IPS DF 4.7 (cell line): ENCODE measurements around the gene OXA1L.
"Not testable (repeated sequence)": the region's sequence is repeated elsewhere in the genome, so short reads cannot be mapped to it uniquely, and the experiment has no call there.

Experiments
- DNase-seq: peaks from one replicate; pipeline ENCODE4 v3.0.0-alpha.2; 2013; ENCODE audit warnings: low spot score; ENCODE audit errors: extremely low read depth

Gene OXA1L

DNA sequence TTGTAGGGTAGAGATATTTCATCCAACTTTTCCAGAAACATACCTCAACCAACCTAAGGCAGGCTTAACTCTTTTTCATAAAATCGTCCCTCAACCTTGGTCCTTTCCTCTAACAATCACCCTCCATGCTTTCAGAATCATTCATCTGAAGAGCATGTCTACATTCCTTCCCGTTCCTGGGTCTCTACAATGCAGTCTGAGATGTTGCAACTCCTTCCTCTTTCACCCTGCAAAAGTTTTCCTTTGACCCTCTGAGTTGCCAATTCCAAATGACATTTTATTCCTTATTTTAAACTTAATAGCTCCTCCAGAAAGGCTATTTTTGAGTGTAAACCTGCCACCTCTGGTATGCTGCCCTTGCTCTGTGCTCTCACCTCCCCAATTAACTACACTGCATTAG lies 32.0 kb downstream of the OXA1L start:
- no peak for DNase-seq

DNA sequence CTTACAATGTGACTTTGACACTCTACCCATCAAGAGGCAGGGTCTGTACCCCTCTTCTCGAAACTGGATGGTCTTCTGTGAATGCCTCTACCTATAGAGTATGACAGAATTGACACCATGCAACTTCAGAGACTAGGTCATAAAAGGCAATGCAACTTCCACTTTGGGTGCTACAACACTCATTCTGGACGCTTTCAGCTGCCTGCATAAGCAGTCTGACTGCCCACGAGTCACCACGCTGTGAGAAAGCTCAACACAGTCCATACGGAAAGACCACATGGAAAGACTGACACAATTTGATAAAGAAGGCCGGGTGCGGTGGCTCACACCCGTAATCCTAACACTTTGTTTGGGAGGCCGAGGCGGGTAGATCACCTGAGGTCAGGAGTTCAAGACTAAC lies 33.9 kb downstream of the OXA1L start:
- no peak for DNase-seq

DNA sequence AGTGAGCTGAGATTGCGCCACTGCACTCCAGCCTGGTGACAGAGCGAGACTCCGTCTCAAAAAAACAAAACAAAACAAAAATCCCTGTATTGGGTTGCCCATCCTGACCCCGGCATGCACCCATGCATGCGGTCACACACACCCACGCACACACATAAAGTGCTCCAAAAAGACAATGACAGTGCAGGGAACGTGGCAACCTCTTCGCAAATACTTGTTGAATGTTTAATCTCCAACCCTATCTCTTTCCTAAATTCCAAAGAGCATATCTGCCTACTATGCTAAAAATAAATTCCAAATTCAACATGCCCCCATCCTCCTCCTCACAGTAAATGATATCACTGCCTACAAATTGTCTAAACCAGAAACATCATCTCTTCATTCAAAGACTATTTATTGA lies 35.2 kb downstream of the OXA1L start:
- DNase-seq: no peak

DNA sequence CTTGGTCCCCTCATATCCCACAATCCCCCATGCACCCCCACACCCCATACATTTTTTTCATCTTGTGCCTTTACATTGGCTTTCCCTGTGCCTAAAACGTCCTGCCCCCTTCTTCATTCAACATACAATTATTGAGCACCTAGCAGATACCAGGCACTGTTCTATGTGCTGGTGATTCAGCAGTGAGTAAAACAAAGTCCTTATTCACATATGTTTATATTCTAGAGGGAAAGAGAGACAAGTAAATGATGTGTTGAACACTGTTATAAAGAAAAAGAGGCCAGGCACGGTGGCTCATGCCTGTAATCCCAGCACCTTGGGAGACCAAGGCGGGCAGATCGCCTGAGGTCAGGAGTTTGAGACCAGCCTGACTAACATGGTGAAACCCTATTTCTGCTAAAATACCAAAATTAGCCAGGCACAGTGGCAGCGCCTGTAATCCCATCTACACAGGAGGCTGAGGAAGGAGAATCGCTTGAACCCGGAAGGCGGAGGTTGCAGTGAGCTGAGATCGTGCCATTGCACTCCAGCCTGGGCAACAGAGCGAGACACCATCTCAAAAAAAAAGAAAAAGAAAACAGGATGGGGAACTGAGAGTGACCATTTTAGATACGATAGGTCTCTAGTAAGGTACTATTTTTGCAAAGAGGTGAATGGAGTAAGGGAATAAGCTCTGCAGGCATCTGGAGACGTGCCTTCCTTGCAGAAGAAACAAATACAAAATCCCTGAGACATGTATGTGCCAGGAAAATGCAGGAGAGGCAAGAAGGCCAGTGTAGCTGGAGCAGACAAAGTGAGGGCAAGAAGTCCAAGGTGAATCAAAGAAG lies 36.6 kb downstream of the OXA1L start:
- DNase-seq: no peak

DNA sequence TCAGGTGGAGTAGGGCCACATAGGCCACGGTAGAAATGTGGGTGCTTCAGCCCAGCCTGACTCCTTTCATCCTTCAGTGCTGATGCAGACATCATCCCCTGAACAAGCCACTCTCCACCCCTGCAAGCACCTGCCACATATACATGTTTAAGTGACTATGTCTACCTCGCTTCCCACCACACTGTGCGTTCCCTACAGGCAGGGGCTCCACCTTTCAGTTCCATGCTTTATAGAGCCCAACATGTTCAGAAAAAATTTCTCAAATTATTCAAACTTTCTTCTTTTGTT lies 37.1 kb downstream of the OXA1L start:
- no peak for DNase-seq

DNA sequence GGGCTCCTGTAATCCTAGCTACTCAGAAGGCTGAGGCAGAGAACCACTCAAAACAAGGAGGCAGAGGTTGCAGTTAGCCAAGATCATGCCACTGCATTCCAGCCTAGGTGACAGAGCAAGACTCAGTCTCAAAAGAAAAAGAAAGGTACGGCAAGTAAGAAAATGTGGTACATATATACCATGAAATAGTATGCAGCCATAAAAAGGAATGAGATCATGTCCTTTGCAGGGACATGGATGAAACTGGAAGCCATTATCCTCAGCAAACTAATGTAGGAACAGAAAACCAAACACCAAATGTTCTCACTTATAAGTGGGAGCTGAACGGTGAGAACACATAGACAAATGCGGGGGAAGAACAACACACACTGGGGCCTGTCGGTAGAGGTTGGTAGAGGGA lies 38.7 kb downstream of the OXA1L start:
- not testable (repeated sequence) for DNase-seq

DNA sequence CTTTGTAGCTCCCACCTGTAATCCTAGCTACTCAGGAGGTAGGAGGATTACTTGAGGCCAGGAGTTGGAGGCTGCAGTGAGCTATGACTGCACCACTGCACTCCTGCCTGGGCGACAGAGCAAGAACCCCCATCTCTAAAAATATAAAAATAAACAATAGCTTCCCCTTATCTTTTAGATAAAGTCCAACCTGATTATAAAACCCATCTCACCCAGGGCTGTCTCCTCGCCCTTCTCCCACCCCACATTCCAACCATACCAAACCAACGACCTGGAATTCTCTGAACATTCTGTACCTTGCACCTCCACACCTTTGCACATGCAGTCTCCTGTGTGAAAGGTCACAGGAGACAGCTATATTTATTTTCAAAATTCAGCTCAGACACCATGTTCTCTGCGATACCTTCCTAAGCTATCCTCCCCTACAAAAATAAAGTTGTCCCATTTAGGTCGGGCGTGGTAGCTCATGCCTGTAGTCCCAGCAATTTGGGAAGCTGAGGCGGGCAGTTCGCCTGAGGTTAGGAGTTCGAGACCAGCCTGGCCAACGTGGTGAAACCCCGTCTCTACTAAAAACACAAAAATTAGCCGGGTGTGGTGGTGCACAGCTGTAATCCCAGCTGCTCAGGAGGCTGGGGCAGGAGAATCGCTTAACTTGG lies 41.1 kb downstream of the OXA1L start:
- no peak for DNase-seq

DNA sequence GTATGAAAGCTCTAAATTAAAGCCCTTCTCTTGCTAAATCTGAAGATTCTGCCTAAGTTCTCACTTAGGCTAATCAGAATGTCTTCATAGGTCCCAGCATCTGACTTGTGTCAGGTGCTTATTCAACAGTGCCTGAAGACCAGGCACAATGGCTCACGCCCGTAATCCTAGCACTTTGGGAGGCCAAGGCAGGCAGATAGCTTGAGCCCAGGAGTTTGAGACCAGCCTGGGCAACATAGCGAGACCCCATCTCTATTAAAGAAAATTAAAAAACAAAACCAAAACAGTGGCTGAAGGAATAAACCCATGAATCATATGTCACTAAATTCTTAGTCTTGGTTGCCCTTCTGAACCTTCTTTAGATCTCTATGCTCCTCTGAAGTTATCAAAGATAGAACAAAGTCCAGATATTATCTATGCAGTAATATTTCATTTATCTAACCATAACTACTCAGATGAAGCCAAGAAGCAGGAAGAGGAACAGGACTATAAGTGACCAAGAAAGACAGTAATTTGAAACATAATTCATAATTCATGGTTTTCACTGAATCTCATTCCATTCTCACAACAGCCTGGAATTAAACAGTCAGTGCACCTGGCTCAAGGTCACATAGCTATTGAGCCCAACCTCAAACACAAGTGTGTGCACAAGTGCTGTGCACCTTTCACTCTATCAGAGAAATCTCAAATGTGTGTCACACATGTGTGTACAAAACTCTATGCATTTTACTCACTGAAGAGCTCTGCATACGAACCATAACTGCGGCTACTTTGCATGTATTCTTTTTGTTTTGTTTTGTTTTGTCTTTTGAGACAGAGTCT lies 42.1 kb downstream of the OXA1L start:
- no peak for DNase-seq

DNA sequence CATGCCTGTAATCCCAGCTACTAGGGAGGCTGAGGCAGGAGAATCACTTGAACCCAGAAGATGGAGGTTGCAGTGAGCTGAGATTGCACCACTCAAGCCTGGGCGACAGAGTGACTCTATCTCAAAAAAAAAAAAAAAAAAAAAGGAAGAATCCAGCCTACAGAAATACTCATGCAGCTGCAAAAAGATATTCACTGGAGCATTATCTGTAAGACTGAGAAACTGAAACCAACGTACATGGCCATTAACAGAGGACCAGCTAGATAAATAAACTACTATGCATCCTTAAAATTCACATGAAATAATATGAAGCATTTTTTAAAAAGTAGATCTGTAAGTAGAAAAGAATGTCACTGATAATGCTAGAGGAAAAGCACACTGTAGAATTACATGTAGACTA lies 45.2 kb downstream of the OXA1L start:
- DNase-seq: no peak

DNA sequence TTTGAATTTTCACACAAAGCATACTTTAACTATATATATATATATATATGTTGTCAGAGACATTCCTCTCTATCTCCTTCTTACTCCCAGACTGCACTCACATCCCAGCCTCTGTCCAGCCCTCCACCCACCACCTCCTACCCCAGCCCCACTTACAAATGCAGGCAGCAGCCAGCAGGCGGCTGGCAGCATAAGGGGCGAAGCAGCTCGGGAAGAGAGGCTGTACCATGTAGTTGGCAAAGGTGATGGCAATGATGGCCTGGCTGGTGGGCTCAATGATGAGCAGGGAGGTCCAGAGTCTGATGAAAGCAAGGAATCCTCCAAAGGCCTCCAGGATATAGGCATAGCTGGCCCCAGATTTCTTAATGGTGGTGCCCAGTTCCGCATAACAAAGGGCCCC lies 46.3 kb downstream of the OXA1L start:
- DNase-seq: no peak

DNA sequence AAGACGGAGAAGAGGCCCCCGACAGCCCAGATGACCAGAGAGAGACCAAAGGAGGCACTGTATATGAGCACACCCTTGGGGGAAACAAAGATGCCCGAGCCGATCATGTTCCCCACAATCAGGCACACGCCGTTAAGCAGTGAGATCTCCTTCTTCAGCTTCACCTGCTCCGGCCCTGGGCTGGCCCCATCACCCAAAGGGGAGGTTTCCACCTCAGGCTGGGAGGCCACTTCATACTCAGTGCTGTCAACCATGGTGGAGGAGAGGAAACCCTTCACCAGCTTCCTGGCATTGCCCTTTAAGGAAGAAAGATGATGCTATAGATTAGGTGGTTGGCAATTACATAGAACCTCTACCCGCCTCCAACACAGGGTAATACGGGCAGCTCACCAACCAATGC lies 46.7 kb downstream of the OXA1L start:
- no peak for DNase-seq

DNA sequence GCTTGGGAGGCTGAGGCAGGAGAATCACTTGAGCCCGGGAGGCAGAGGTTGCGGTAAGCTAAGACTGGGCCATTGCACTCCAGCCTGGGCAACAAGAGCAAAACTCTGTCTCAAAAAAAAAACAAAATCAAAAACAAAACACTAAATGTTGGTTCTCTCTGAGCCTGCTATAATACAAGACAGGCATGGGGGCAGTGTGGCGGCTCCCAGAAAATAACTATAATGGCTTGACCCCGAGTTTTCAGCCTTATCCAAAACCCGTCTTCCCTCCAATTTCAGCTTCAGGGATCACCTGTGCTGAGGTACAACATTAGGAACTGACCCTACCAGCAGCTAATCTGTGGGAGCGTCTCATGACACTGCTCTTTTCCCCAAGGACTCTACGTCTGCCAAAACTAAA lies 47.9 kb downstream of the OXA1L start:
- DNase-seq: no peak

DNA sequence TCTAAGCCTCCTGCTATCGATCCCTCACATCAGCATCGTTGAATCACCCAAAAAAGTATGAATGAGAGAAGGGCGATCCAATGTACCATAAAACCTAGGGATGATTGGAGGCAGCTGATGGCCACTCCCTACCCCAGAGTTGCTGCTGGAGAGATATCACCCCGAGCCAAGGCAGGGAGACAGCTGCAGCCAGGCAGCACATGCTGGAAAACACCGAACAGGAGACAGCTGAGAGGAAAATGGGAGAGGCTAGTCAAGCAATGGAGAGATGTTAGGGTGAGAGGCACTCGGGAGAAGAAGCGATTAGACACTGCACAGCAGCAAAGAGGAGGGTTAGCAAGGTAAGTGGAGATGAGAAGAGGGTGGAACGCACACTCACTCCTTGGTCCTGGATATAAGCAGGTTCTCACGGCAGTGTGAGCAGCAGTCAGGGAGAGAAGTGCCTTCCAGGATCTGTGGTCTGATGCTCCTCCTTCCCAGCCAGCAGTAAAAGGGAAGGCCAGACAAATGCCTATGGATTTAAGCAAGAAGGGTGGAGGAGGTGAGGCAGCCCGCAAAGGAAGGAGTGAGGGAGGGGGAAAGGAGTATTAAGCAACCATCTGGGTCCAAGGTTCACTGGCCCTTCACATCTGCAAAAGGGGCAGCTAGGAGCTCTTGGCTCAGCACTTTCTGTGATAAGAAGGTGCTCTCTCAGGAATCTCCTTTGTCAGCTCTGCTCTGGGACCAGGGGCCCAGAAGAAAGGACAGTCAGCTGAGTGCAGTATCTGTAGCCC lies 48.6 kb downstream of the OXA1L start, which contains the start of gene SLC7A7:
Gene SLC7A7 (minus strand): TSS at position 495 of the 773 bp plus-strand sequence. CDS start 2,037 bp downstream, outside the sequence.
- no peak for DNase-seq

DNA sequence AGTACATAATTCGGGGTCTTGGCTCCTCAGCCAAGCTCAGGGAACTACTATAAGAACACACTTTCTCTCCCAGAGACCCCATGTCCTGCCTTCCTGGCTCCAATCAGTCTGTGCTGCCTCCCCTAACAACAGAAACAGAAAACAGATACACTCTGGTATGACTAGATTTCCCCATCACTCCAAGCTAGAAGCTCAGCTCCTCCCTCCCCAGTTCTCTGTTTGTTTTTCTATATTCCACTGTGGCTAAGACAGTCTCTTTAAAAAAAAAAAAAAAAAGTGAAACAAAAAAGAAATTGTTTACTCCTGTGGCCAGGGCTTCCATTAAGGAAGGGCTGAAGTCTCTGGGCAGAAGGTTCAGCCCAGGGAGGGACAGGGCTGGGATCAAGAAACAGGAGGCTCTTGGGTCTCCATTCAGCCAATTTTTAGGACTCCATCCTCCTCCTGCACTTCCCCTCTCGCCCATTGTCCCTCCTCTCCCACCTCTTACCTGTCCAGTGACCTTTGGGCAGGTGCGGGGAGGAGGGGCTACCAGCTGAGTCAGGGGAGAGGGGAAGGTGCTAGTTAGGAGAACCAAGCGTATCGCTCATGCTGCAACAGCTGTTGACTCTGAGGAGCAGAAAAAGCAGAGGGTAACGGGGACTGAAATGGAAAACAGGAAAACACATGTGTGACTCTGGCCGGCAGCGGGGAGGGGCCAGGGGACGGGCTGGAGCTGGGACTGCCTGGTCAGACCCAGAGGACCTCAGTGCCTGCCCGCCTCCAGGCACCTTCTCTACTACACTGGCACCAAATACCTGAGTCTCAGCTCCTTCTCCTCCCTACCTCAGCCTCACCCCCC lies 52.9 kb downstream of the OXA1L start:
- DNase-seq: no peak

DNA sequence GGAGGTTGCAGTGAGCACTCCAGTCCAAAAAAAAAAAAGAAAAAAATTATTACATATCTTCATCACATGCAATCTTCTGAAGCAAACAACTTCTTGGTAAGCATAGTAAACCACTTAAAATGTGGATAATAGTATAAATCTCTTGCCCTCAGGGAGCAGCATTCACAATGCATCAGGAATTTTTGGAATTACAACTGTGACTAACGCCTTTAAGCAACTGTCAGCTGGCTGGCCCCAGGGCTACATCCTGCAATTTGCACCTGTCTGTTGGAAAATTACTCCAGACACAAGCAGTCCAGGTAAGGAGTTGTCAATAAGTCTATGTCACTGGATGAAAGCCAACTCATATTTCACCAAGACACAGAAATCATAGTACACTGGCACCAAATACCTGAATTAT lies 54.2 kb downstream of the OXA1L start:
- no peak for DNase-seq

DNA sequence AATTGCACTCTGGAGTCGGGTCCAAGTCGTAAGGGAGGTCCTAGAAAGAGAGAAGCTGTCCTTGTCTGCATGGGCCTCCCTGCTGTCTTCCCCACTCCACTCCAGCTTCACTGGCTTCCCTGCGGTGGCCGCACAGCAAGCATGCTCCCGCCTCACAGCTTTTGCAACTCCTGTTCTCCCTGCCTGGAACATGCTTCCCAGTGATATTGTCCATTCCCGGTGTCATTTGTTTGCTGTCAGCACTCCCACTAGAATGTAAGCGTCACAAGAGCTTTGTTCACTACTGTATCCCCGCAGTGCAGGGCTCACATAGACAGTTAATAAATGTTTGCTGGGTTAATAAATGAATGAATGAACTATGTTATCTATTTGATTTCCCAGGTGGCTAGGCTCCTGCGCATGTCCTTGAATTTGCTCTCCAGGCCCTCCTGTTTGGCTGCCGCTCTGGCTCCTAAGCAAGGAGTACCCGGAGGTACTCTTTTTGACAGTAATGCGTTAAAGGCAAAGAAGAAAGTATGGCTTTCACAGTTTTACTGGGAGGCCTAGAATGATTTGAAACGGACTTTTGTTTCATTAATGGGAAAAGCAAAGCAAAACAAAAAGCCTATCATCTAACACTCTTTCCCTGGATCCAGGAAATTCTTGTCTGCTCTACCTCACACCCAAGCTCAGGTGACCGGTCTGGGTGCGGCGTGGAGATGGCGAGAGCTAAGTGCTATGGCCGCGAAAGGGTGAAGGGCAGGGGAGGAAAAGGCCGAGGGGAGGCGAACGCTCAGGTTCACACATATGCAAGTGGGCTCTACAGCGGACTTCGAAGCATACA lies 54.9 kb downstream of the OXA1L start:
- DNase-seq: no peak

DNA sequence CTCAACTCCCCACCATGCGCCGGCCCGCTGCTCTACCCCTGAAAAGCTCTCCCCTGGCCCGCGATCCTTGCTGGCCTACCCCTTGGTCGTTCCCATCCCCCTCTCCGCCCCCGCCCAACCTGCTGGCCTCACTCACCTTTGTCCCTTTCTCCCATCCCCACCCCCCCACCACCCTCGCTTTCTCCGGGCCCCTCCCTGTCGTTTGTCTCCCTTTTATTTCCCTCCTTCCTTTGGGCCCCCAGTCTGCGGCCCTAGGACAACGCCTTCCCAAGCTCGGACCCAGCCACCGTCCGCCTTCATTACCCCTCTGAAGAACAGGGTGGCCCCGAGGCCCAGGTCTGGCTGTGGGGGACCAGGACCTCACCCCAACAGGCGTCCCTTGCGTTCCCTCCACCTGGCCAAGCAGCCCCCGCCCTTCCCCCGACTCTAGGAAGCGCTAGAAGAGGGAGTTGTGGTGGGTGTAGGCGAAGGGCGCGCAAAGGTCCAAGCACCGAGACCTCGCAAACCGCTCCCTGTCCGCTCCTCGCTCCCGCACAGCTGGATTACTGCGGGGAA lies 55.6 kb downstream of the OXA1L start:
- DNase-seq: no peak
